HTERT RPE-1 (cell line): Measurements from ENCODE around the gene MEN1.

Experiments used
- in situ Hi-C: fragments of 300-500 bp; cut with MboI; formaldehyde crosslinking; loops from 4 replicates; pipeline ENCODE4 v1.14.3; 2020; ENCODE audit warnings: low sequenced_read_pairs

The MEN1 gene

DNA sequence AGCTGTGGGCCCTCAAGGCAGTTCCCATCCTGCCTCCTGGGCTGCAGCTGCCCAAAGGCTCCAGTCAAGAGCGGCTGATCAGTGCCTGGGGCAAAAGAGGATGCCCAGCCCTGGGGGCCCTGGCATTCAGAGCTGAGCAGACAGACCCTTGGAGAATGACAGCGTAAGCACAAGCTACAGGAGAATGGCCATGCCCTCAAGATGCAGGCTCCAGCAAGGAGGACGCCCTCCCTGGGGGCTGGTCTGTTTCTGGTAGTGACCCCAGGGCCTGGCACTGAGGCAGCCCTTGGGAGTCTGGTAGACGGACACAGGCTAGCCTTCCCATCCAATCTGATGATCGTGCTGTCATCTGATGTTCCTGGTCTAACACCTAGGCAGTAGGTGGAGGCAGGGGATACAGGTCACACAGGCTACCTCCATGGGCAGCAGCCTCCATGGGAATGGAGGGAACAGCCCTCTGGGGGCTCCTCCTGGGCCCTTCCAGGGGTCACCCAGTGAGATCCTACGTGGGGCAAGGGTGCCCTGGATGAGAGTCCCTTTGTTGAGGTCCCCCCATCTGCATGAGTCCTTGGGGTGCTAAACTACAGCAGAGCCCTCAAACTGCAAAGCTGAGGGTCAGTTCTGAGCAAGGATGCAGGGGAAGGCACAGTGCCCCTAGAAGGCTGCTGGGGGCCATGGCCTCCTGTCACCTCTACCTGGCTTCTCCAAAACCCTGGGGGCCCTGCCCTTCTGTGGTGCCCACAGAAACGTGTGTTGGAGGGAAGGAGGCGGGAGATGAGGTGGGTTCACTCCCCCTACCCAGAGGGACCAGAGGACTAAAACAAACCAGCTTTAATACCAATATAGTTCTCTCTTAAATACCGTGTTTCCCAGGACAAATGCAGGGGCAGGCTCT lies 21.8 kb downstream of the MEN1 start:
- in situ Hi-C loops, result no loop called here

DNA sequence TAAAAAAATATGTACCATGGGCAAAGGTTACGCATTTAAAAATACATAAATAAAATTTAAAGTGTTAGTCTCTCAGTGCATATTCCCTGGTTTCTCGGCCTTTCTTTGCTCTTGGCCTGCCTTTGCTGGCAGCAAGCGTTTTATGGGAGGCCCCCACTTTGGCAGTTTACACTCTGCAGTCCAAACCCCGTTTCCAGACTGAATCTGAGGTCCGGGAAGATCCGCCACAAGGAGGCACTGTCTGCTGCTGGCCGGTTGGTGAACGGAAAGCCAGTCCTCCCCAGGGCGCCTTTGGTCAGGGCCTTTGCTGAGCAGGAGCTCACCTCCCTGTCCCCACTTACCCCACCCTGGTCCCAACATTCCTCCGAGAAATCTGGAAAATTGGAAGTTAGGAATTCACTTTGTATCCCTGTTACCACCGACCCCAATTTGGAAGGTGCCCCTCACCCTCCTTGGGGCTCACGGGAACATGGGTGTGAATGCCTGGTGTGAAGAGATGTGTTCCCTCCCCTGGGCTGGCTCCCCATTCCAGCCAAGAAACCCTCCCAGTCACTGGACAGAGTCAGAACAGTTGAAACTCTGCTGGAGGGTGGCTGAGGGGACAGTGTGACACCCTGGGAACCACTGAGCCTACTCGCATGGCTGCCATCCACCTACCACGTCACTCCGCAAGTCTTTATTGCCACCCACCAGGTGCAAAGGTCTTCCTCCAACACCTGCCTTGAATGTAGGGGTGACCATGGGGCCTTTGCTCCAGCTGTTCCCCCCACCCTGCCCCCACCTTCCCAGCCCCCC lies 22.6 kb downstream of the MEN1 start:
- in situ Hi-C loops, result no loop called here

DNA sequence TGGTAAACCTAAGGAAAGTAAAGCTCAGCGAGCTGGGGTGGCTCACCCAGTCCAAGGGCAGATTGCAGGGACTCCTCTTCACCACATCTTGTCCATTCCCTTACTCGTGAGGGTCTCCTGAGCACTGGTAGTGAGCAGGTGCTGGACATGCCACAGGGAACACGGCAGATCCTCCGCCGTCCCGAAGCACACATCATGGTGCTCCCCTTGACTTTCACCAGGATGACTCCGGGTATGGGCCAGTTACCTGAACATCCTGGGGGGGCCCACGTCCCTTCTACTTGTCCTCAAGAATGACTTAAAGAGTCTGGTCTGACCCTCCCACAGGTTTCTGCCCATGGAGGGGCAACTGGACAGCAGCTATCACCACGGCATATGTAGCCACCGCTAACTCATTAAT lies 24.0 kb downstream of the MEN1 start:
- in situ Hi-C loops, result no loop called here

DNA sequence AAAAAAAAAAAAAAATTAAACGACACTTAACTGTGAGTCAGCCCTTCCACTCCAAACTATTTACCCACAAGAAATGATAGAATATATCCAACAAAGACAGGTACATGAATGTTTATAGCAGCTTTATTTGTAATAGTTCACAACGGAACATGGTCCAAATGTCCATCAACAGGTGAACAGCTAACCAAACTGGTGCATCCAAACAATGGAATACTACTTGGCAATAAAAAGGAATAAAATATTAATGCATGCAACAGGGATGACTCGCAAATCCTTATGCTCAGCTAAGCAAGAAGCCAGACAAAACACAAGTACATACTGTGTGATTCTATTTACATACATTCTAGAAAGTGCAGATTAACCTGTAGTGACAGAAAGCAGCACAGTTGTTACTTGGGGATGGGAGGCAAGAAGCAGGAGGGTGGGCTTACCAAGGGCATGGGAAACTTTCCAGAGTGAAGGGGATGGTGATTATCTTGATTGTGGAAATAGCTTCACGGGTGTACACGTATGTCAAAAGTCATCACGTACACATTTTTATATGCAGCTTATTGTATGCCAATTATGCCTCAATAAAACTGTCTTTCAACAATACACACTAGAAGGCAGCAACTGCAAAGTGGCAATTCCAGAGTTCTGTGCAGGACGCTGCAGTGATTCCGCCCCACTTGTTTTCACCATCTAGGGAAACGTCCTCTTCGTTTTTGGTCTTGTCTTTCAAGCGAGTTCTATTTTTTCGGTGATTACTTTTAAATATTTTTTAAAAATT lies 25.4 kb downstream of the MEN1 start:
- in situ Hi-C loops, result no loop called here

DNA sequence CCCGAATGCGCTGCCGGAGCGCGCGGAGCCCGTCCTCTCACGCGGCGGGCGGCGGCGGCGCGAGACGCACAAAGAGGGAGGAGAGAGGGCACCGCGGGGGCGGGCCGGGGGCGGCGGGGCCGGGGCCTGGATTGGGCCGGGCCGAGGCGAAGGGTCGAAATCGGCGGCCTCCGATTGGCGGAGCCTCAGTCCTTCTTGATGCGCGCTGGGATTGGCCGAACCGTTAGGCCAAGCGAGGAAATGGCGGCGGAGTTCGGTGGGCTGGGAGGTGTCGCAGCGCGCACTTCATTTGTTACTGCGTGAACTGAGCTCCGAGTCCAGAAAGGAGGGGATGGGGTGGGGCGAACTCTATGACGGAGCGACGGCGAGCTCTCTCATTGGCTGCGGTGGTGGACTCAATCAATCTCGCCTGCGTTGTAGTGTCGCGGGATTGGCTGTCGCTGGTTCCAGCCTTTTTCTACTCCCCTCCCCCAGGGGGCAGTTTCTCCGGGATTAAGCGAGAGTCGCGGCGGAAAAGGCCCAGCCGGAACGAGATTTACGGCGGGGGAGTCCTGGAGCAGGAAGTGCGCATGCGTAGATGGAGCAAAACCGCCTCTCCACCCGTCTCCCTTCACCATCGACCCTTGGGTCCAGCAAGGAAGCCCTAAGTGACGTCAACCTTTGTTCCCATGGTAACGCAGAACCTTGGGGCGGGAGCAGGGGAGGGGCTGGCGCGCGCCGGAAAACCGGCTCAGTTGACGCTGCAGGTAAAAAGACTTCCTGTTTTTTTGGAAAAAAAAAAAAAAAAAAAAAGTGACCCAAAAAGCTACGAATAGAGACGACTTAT lies 31.7 kb downstream of the MEN1 start, which contains the start of gene SF1:
Gene SF1 (minus strand): TSS at position 70 of the 826 bp plus-strand sequence. CDS start 150 bp downstream, outside the sequence.
- in situ Hi-C loops, result no loop called here

DNA sequence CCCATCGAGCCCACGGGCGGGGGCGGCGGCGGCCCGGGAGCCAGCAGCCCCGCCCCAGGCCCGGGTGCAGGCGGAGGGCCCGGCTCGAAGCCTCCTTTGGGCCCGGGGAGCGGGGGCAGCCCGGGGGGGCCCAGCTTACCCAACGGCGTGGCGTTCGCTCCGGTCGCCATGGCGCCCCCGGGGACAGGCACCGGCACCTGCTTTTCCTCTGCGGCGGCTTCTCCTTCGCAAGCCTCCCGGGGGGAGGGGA lies 32.2 kb downstream of the MEN1 start:
- in situ Hi-C loops, result no loop called here

DNA sequence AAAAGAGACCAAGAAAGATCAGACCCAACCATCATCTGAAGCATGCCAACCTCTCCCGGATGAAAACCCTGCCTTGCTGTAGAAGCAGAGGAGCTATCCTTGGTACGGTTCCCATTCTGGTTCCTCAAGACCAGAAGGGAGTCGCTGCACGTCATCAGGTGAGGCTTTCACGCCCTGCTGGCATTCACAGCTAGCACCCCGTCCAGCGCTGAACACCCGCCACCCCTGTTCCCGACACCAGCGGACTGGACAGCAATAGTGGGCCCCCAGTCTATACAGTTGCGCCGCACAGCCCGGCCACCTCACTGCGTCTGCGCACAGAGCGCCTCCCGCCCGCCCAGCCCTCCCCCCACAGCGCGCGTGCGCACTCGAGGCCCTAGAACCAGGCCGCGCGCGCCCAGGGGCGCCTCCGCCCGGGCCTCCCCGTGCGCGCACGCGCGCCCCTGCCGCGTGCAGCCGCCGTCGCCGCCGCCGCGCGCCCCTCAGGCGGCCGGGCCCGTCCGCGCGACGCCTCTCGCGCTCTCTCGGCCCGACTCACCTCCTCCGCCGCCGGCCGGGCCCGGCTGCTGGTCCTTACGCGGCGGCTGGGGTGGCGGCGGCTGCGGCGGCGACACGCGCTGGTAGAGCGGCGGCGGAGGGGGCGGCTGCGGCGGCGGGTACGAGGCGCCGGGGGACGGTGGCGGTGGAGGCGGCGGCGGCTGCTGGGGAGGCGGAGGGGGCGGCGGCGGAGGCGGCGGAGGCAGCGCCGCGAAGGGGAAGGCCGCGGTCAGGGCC lies 32.7 kb downstream of the MEN1 start:
- in situ Hi-C loops, result no loop called here

DNA sequence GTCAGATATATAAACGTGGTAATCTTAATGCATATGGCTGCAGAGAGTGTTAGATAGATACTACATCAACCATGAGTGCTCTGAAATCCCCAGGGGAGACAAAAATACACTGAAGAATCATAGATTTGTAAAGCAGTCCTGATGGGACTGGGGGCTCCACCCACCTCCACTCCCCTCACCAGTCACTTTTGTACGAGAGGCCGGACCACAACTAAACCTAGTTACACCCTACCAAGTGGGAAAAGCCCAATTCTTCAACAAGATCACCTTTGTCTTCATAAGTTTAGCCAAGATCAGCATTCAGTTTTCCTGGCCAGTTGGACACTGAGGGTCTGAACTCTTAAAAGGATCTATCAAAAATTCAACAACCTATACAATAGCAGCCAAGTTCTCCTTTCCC lies 33.5 kb downstream of the MEN1 start:
- in situ Hi-C loops, result no loop called here

DNA sequence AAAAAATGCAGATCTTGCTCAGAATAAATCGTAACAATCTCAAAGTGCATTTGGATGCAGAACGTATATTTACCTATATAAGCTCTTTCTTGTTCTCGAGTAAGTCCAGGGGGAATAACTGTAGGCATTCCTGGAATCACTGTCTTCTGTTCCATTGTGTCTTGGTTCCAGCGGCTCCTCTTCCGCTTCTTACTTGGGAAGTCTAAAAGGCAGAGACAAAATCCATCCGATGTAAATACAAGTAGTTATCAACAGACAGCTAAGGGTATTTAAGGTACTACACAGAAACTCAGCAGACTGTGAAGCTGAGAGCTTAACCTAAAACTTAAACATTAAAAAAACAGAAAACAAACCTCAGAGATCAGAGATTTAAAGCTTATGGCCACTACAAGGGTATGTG lies 33.9 kb downstream of the MEN1 start:
- in situ Hi-C loops, result no loop called here

DNA sequence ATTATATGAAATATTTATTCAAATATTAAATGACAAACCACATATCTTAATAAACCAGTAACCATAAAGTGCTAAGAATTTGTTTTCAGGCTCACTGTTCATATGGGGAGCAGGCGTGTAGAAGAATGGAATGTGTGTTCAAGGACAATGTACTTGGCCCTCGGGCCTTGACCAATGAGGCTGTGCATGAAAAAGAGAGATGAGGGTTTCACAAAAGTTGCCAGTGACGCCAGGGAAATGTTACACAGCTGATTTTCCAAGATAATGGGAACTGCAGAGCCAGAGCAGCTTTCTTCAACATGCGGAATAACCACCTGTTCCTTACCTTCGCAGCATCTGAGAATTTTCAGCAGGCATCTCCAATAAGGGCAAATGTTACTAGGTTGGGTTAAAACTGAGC lies 36.2 kb downstream of the MEN1 start:
- in situ Hi-C loops, result no loop called here

DNA sequence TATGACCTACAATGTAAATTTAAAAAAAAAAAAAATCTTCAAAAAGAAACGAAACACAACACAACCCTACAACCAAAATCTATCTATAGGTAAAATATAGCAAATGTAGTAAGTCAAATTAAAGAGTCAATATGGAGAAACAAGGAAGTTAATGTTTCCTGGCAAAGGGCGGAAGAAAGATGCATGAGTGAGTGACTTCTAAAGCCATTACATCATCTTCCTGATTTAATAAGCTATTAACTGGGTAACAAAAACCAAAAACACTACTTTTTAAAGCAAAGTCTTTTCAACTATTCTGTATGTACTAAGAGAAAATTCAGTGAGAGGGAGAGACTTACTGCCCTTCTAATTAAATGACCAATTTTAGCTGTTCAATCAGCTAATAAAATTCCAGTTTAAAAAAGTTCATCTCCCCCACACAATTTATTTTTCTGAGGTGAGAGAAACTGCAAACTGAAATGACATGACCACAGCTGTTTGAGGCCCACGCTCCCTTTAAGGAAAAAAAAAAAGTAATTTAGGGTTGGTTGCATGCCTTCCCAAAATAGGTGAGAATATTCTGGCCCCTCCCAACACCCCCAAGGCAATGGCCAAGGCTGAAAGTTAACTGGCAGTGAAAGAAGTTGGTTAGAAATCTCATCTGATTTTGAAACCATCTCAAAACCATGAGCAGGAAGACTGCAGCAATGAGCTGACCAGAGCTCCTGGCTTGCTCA lies 37.9 kb downstream of the MEN1 start:
- in situ Hi-C loops, result no loop called here

DNA sequence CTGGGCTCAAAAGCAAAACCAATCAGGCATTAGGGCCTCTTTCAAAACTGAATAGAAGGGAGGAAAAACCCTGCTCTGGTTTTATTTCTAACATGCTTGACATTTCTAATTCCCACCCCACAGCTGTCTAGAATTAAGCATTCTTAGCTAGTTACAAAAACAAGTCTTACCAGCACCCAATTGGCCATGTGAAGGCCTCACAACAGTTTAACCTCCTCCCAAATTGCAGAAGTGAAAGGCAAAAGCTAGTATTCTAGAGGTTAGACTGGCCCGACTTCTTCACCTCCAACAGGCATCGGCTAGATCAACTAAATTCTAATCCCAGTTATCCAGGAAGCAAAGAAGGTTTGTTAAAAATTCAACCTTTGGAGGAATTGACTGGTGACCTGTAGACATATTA lies 38.5 kb downstream of the MEN1 start:
- in situ Hi-C loops, result no loop called here

DNA sequence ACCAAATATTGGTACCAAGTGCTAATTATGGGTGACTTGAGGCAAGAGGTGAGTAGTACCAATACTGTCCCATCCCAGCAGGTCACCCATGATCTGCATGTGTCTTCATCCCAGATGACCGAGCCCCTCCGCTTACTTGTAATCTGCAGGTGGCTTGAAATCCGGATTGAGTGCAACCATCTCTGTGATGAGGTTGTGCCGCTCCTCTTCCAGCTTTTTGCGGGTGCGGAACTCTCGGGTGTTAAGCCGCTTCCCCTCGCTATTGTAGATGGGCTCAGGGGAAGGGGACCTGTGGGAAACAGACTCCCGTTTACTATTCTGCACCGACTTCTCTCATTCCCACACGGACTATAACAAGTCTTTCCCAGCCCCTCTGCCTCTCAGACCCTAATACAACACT lies 40.2 kb downstream of the MEN1 start:
- in situ Hi-C loops, result no loop called here

DNA sequence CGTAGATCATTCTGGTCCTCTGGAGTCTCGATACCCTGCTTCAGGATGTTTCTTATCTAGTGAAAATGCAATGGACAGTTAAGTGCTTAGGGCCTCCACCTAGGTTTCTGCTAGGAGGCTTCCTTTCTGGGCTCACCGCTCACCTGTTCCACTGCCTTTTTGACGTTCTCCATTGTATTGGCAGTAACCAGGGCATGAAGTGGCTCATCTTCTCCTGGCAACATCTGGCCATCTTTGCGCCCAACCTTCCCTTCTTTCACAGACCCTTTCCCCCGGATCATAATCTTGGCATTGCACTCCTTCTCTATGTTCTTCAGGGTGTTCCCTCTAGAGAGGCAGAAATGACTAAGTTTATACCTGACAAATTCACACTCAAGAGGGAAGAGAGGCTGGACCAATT lies 41.1 kb downstream of the MEN1 start:
- in situ Hi-C loops, result no loop called here

DNA sequence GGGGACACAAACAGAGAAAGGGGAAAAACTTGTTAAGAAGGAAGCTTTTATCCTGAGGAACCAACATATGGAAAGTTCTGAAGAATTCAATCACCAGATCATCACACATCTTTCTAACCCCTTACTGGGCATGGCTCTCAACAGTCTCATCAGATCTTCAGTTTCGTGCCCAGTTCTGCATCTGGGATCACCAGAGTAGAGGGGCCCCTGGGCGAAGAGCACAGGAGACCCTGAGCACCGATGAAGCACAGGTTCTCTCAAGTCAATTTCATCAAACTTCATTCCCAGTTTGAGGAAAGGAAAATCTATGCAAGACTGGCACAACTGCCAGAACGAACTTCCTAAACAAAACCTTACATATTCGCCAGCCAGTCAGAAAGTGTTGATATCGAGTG lies 42.1 kb downstream of the MEN1 start:
- in situ Hi-C loops, result no loop called here

DNA sequence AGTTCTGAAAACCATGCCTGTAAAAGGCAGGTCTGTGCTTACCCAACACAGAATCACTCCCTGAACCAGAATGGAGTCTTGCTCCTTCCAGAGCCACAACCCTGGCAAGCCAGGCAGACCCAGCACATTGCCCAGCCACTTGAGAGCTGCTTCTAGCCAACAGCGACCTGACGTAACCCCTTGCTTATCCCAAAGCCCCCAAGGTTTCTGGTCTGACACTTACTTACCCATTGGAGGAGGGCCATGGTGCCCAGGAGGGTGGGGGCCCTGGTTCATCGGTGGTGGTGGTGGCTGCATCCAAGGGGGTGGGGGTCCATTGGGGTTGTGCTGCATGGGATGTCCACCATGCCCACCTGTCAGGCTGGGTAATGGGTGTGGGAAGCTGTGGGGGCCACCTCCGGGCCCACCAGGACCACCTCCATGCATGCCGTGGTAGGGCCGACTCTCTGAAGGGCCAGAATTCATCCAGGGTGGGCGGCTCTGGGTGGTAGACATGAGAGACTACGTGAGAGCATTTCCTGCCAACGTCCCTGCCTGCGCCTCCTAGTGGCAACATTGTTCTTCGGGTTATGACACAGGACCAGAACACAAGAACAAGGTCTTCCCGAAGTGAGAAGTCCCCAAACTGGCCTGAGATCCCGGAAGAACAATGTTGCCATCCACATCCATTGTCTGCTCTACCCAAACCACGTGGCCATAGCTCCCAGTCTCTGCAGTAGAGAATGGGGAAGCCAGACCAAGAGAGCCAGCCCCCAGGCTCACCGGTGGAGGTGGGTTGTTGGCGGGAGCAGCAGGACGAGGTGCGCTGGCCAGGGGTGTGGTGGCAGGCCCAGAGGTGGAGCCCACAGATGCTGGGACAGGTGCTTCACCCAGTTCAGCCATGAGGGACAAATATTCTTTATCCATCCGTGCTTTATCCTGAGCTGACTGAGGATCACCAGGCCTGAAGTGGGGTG lies 42.7 kb downstream of the MEN1 start:
- in situ Hi-C loops, result no loop called here

DNA sequence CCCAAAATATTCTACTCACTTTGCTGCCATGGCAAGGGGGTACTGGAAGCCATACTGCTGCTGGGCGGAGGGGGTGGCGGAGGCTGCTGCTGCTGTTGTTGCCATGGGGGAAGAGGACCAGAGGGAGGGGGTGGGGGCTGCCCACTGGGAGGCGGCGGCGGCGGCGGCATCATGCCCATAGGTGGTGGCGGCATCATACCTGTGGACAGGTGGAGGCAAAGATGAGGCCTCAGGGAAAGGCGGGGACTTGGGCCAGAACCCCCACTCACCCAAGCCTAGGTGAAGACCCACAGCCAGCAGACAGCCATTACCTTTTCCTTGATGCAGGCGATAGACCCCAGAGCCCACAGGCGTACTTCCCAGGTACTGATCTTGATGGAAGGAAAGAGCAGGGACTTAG lies 43.5 kb downstream of the MEN1 start:
- in situ Hi-C loops, result no loop called here
